Spinal cord (tissue), 10 donors: ENCODE results near the gene PAPOLG. TPM values are rescaled to one million over a fixed set of nuclear protein-coding genes. Genes with fewer than 3 reads are reported as not detected.
A peak's percentile ranks its signal among the peaks of the same experiment; 100 is the strongest.
"Not testable (repeated sequence)": the region's sequence is repeated elsewhere in the genome, so short reads cannot be mapped to it uniquely, and the experiment has no call there.

Experiments used
- DNase-seq, 6 donors: peaks; one replicate each; pipeline versions ENCODE4 v3.0.0 to v3.0.0-alpha.2; 2013 to 2015; ENCODE audit warnings: low spot score in 6 of 6, low read depth in 4 of 6
- H3K27ac ChIP-seq: one replicate; pipeline ENCODE4 v1.5.1; 2013; ENCODE audit warnings: low read depth, low read length, control low read depth
- H3K27me3 ChIP-seq: one replicate; pipeline ENCODE4 v1.6.1; 2013; ENCODE audit warnings: low read length; ENCODE audit not compliant: control insufficient read depth, insufficient read depth
- H3K36me3 ChIP-seq: one replicate; pipeline ENCODE4 v1.6.1; 2013; ENCODE audit warnings: low read length; ENCODE audit not compliant: control insufficient read depth, insufficient read depth
- H3K4me1 ChIP-seq: one replicate; pipeline ENCODE4 v1.6.1; 2013; ENCODE audit warnings: low read length; ENCODE audit not compliant: control insufficient read depth, insufficient read depth
- H3K4me3 ChIP-seq: one replicate; pipeline ENCODE4 v1.5.1; 2013; ENCODE audit warnings: low read depth, low read length, control low read depth
- H3K9me3 ChIP-seq: one replicate; pipeline ENCODE4 v1.6.1; 2013; ENCODE audit warnings: low read length; ENCODE audit not compliant: control insufficient read depth, insufficient read depth
- WGBS: methylation state at CpG from one replicate; pipeline ENCODE4 v1.1.5; 2013; ENCODE audit warnings: missing lambda C conversion rate; ENCODE audit not compliant: insufficient coverage; 5-methylcytosine and 5-hydroxymethylcytosine counted together
- polyA plus RNA-seq, 2 donors: library from polyadenylated mRNA; unstranded; fragments of 120-200 nt; gene quantifications; one replicate each; pipeline ENCODE4 v1.2.1, GENCODE V29; 2013; ENCODE audit not compliant: insufficient read length in 2 of 2
- total RNA-seq, 2 donors: library from RNA; depleted of rRNA in 1 of 2; stranded (reverse); fragments of 120-200 nt in 1 of 2; fragments of >200 nt in 1 of 2; gene quantifications; one replicate each; pipeline versions ENCODE4 v1.2.3 to v1.2.4, GENCODE V29; 2013 to 2014
- donor health status: healthy.

The PAPOLG gene
- total and polyA plus RNA-seq, 4 donors: 18.2 to 31.6 (median 20.5) TPM

GRCh38 chr2:60796573-60797509, 40.8 kb downstream of the PAPOLG start:
- WGBS: 92% methylated on average over 2 of the region's 6 CpGs
- no peaks in the 10 kb centered on the region for H3K27me3 ChIP-seq
- no peak overlapping the region for H3K27ac ChIP-seq
- peaks cover 21% of the 10 kb centered on the region for H3K36me3 ChIP-seq
- H3K4me1 ChIP-seq: no peaks in the 10 kb centered on the region
- no peaks in the 10 kb centered on the region for H3K9me3 ChIP-seq
- H3K4me3 ChIP-seq: no peak overlapping the region
- DNase-seq: no peak

GRCh38 chr2:60804473-60804872, 48.4 kb downstream of the PAPOLG start:
- DNase-seq: no peak
- H3K9me3 ChIP-seq: no peaks in the 10 kb centered on the region
- no peak overlapping the region for H3K27ac ChIP-seq
- peaks cover 14% of the 10 kb centered on the region for H3K36me3 ChIP-seq
- 89% methylated on average over 18 of the region's 18 CpGs for WGBS
- no peak overlapping the region for H3K4me3 ChIP-seq
- no peaks in the 10 kb centered on the region for H3K4me1 ChIP-seq
- no peaks in the 10 kb centered on the region for H3K27me3 ChIP-seq

- Histone ChIP-seq H3K27ac (no peak overlapping the region), H3K27me3 (no peaks in the 10 kb centered on the region), H3K4me3 (no peak overlapping the region), H3K36me3 (peaks cover 10% of the 10 kb centered on the region), H3K9me3 (no peaks in the 10 kb centered on the region), H3K4me1 (no peaks in the 10 kb centered on the region)
- 100% methylated on average over 1 of the region's 7 CpGs for WGBS
- no peak for DNase-seq
Observed at GRCh38 chr2:60806595-60806987, 50.5 kb downstream of the PAPOLG start.

GRCh38 chr2:60806988-60807681, 51.1 kb downstream of the PAPOLG start:
- Histone ChIP-seq H3K27me3 (no peaks in the 10 kb centered on the region), H3K4me1 (no peaks in the 10 kb centered on the region), H3K9me3 (no peaks in the 10 kb centered on the region), H3K27ac (no peak overlapping the region), H3K36me3 (peaks cover 10% of the 10 kb centered on the region), H3K4me3 (no peak overlapping the region)
- DNase-seq: peak in 1 of 6 donors; percentile 7
- WGBS: 49% methylated on average over 4 of the region's 6 CpGs

- Histone ChIP-seq H3K4me3 (no peak overlapping the region), H3K4me1 (no peaks in the 10 kb centered on the region), H3K36me3 (peaks cover 10% of the 10 kb centered on the region), H3K27ac (no peak overlapping the region), H3K9me3 (no peaks in the 10 kb centered on the region), H3K27me3 (no peaks in the 10 kb centered on the region)
- WGBS: 74% methylated on average over 16 of the region's 16 CpGs
- DNase-seq: no peak
Observed at GRCh38 chr2:60808330-60808801, 52.3 kb downstream of the PAPOLG start.

- H3K27ac ChIP-seq: no peak overlapping the region
- H3K36me3 ChIP-seq: no peaks in the 10 kb centered on the region
- H3K4me3 ChIP-seq: no peak overlapping the region
- 94% methylated on average over 5 of the region's 14 CpGs for WGBS
- no peak for DNase-seq
- no peaks in the 10 kb centered on the region for H3K4me1 ChIP-seq
- no peaks in the 10 kb centered on the region for H3K9me3 ChIP-seq
- no peaks in the 10 kb centered on the region for H3K27me3 ChIP-seq
Observed at GRCh38 chr2:60811491-60812375, 55.7 kb downstream of the PAPOLG start.

- not testable (repeated sequence) for H3K4me3 ChIP-seq, H3K4me1 ChIP-seq, DNase-seq, H3K27me3 ChIP-seq, H3K9me3 ChIP-seq, H3K36me3 ChIP-seq, H3K27ac ChIP-seq
- WGBS: 97% methylated on average over 9 of the region's 9 CpGs
Observed at GRCh38 chr2:60817191-60817590, 61.1 kb downstream of the PAPOLG start.

- no peak overlapping the region for H3K4me3 ChIP-seq
- no peaks in the 10 kb centered on the region for H3K27me3 ChIP-seq
- H3K27ac ChIP-seq: no peak overlapping the region
- no peaks in the 10 kb centered on the region for H3K9me3 ChIP-seq
- no peaks in the 10 kb centered on the region for H3K36me3 ChIP-seq
- no peaks in the 10 kb centered on the region for H3K4me1 ChIP-seq
- no peak for DNase-seq
- 69% methylated on average over 2 of the region's 4 CpGs for WGBS
Observed at GRCh38 chr2:60818272-60818671, 62.2 kb downstream of the PAPOLG start.

GRCh38 chr2:60819155-60819862, 63.2 kb downstream of the PAPOLG start:
- Histone ChIP-seq H3K4me3 (no peak overlapping the region), H3K36me3 (no peaks in the 10 kb centered on the region), H3K4me1 (no peaks in the 10 kb centered on the region), H3K9me3 (no peaks in the 10 kb centered on the region), H3K27ac (no peak overlapping the region), H3K27me3 (no peaks in the 10 kb centered on the region)
- WGBS: 81% methylated on average over 12 of the region's 15 CpGs
- DNase-seq: no peak
